GM19193 (cell line): Measurements from ENCODE around the gene JPH3.

ENCODE experiments used
- POLR2A ChIP-seq: IDR thresholded peaks from 4 replicates; pipeline ENCODE4 v1.6.1; 2011; ENCODE audit not compliant: insufficient read depth, insufficient read length; ENCODE audit errors: extremely low read depth

Gene JPH3

DNA sequence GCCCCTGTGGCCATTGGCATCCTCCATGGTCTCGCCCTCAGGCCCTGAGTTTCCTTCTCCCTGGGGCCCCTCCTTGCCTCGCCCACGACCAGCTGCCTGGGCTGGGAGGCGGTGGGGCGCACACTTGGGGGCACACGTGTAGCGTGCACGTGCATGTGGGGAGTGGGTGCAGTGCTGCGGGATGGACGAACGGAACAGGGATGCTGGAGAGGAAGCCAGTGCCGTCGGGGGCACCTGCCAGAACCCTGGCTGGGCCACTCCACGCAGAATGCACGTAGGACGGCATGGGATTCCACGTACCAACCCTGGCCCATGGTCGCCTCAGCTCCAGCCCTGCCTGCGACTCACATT, 83.1 kb downstream of the JPH3 start:
- TF ChIP-seq POLR2A, result no peak

DNA sequence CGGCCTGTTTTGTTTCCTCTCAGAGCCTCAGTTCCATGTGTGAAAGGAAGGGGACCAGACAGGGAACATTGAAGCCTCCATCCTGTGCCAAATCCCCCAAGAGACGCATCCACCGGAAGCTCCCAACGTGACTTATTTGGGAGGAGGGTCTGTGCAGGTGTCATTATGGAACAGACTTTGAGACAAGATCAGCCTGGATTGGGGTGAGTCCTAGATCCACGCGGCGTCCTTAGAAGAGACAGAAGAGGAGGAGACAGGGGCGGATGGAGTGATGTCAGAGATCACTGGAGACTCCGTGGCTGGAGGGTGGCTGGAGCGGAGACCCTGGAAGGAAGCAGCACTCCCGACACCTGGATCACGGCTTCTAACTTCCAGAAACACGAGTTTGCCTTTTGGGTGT, 83.5 kb downstream of the JPH3 start:
- no peak for TF ChIP-seq POLR2A

DNA sequence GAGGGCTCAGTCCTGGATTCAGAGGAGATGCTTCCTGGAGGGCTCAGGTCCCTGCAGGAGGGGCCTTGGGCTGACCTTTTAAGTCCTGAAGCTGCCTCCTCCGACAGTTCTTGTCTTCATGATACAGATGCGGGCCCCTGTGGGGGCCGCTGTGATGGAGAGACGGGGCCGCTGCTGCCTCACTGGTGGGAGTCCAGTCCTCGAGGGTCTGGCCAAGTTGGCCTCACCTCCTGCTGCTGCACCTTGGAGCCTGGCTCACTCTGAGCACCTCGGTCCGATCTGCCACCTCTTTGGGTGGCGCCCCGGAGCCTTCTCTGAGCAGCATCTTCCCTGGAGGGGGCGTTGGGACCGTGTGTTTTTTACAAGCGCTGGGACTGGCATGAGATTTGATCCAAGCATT, 84.4 kb downstream of the JPH3 start:
- TF ChIP-seq POLR2A, result no peak

DNA sequence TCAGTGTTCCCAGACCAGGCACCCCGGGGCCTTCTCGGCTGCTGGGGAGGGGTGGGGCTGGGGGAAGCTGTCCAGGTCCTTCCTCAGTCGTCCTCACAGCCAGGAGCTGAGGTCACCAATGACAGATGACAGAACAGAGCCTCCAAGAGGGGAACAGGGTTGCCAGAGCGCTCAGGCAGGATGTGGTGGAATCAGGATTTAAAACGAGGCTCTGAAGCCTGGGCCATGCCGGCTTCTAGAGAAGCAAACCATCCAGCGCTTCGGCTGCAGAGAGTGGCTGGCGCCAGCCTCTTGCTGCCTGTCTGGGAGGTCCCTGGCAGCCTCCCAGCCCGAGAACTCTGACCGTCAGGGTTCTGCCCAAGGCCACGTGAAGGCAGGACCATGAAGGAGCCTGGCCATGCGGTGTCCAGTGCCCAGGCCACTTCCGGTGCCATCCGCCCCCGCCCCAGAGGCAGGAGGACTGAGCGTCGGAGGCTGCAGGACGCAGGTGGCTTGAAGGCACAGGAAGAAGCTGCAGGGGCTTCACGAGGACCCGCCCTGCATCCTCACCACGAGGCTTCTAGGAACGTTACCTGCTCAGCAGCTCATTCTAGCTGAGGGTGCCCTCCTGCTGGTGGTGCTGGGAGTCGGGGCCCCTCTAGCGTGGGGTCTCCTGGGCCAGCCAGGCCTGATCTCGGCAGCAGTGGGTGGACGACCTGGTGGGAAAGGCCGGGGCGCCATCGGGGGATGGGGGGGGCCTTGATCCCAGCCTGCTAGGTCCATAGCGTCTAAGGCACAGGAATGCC, 85.0 kb downstream of the JPH3 start:
- no peak for TF ChIP-seq POLR2A

- no peak for TF ChIP-seq POLR2A
These were observed 85.8 kb downstream of the JPH3 start for GRCh38 chr16:87687998-87688529.

GRCh38 chr16:87688876-87689815, 86.8 kb downstream of the JPH3 start:
- no peak for TF ChIP-seq POLR2A

GRCh38 chr16:87689956-87690465, 87.7 kb downstream of the JPH3 start:
- TF ChIP-seq POLR2A, result no peak

GRCh38 chr16:87690911-87691685, 88.8 kb downstream of the JPH3 start:
- TF ChIP-seq POLR2A, result no peak

GRCh38 chr16:87691686-87692079, 89.4 kb downstream of the JPH3 start:
- TF ChIP-seq POLR2A, result no peak

- TF ChIP-seq POLR2A, result no peak
These were observed 89.9 kb downstream of the JPH3 start for GRCh38 chr16:87692176-87692575.

DNA sequence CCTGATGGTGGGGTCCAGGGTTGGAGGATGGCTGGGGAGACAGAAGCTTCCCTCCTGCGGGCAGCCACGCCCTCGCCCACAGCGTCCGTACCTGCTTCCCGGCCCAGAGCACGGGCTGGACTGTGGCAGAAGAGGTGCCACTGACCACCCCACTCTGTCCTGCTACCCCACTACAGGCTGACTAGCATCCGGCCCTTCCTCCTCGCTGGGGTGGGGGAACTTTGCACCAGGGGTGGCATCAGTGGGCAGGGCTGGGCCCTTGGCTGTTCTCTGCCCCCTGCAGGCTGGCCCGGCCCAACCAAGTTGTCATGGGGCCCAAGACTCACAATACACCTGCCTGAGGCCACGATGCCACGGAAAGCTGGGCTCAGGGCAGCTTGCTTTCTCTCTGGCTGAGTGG, 90.4 kb downstream of the JPH3 start:
- no peak for TF ChIP-seq POLR2A

GRCh38 chr16:87693827-87694226, 91.5 kb downstream of the JPH3 start:
- TF ChIP-seq POLR2A, result no peak

DNA sequence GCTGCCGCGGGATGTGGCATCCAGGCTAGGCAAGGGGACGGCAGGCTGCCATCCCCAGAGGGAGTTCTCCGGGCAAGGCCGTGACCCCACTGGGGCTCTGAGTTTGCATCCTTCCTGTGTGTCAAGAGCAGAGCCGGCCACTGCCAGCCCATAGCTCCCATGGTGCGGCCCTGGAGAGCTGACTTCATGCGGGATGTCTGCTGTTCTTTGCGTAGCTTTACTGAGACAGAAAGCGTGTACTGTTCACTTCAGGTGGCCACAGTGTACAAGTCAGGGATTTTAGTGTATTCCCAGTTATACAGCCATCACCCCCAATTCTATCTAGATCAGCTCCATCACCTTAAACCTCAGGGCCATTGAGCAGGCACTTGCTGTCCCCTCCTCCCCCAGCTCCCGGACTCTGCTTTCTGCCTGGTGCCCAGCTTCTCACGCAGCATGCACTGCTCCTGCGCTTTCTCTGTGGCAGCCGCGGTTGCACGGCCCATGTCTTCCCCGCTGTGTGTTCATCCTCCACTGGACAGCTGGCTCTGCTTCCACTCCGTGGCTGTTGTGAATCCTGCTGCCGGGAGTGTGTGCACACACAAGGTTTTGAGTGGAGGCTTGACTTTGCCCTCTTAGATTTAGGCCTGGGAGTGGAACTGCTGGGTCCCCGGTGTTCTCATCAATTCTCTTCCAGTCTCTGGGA, 92.3 kb downstream of the JPH3 start:
- no peak for TF ChIP-seq POLR2A

GRCh38 chr16:87695534-87695933, 93.2 kb downstream of the JPH3 start:
- no peak for TF ChIP-seq POLR2A
